ENCODE results near the gene GALNT9.
"Not testable (repeated sequence)": the region's sequence is repeated elsewhere in the genome, so short reads cannot be mapped to it uniquely, and the experiment has no call there.

Gene GALNT9

DNA sequence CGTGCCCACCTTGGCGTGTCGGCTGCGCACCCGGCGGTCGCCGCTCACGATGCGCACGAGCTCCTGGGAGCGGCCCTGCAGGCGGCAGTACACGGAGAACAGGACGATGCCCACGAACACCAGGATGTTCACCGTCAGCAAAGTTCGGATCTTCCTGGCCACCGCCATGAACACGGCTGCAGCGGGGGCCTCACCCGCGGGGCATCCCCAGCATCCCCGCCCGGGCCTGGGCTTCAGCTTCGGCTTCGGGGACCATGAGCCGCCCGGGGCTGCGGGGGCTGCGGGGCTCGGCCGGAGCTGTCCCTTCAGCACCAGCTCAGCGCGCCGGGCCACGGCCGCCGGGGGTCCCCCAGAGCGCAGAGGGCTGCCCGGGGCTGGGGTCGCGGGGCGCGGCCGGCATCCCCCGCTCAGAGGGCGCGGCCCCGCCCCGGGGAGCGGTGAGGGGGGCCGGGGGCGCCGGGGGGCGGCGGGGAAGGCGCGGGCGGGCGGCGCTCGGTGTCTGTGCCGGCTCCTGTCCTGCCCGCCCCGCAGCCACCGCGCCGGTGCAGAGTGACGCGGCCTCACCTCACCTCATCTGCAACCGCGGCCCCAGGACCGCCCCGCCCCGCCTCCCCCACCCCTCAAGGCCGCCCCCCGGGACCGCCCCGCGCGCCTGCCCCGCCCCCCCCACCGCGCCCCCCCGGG lies at the start of gene GALNT9:
Gene GALNT9, minus strand, starts transcription at position 554 of the 684 bp plus-strand sequence. Its CDS starts 386 bp downstream, at position 168.
- DNase-seq (ENCODE audit: low spot score): no peak

DNA sequence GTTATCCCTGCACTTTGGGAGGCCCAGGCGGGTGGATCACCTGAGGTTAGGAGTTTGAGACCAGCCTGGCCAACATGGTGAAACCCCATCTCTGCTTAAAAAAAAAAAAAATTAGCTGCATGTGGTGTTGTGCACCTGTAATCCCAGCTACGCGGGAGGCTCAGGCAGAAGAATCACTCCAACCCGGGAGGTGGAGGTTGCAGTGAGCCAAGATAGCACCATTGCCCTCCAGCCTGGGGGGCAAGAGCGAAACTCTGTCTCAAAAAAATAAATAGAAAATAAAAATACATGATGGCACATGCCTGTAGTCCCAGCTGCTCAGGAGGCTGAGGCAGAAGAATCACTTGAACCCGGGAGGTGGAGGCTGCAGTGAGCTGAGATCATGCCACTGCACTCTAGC lies 49.7 kb upstream of the GALNT9 start:
- not testable (repeated sequence) for DNase-seq (ENCODE audit: low spot score)

DNA sequence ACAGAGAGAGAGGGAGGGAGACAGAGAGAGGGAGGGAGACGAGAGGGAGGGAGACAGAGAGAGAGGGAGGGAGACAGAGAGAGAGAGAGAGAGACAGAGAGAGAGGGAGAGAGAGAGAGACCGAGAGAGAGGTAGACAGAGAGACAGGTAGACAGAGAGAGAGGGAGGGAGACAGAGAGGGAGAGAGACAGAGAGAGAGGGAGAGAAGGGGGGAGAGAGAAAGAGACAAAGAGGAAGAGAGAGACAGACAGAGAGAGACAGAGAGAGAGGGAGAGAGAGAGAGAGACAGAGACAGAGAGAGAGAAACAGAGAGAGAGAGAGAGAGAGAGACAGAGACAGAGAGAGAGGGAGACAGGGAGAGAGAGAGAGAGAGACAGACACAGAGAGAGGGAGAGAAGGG lies 47.8 kb upstream of the GALNT9 start:
- no peak for DNase-seq (ENCODE audit: low spot score)

DNA sequence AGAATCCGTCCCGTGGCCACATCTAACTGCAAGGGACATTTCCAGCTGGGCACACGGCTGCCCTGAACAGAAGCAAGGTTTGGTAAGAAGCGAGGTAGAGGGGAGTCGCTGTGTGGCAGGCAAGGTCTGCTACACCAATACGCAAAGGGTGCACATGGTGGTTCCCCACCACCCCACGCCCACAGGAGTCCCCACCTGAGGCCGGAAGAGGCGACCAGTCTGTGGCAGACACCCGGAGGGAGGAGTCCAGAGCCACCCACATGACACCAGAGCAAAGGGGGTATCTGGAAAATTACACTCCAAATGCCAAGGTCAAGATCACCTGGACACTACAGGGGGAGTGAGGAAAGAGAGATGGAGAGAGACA lies 47.1 kb upstream of the GALNT9 start:
- DNase-seq (ENCODE audit: low spot score): no peak

DNA sequence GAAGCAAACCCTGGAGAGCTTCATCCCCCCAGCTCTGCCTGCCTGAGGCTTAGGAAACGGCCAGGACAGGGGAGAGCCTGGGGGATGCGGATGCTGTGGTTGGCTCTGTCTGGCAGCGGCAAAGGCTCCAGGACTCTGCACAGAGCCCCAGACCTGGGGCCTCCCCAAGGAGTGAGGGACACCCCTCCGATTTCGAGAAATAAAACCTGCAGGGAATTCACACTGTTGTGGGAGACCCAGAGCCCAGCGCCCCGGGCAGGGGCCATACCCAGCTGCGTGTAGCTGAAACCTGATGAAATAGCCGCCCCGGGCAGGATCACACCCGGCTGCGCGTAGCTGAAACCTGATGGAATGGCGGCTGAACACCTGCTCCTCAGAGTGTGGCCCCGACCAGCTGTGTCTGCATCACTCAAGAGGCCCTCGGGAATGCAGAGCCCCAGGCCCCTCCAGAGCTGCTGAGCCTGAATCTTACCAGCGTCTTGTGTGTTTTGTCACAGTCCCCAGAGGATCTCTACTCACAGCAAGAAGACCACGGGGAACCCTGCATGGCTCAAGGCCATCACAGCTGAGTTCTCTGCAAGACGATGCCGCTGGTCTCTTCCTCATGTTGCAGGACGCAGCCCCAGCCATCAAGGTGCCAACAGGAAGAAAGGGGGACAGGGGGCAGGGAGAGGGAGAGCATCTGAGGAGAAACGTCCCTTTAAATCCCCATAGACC lies 46.5 kb upstream of the GALNT9 start:
- DNase-seq (ENCODE audit: low spot score): no peak

DNA sequence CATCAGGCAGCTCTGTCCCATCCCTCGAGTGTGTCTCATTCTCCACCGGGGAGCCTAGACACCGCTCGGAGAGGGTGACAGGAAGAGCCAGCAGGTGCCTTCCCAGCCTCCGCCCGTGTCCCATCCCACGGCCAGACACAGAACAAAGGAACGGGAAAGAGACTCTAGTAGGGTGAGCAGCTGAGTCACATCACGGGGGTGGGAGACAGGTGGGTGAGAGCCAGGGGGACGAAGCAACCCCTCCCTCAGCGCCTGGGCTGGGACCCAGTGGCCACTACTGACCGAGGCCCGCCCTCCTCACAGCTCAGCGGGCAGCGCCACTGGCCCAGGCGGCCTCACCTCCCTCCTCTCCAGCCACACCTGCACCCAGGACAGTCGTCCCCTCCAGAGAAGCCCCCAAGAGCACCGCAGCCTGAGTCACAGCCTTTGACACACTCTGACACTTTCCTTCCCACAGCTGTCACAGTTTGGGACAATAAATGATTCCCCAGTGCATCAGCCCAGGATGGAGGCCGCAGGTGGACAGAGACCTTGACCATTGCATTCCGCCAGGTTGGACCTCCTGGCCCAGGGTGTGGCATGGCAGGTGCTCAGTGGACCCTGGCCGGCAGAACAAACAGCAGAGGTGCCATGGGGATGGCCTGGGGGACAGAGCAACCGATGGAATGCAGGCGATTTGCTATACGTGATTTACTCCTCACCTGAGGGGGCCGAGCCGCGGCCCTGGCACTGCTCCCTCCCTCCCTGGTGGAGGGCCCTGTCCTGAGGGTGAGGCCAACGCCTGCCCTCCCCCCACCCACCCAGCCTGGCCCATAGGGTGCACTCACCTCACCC lies 45.4 kb upstream of the GALNT9 start:
- no peak for DNase-seq (ENCODE audit: low spot score)

DNA sequence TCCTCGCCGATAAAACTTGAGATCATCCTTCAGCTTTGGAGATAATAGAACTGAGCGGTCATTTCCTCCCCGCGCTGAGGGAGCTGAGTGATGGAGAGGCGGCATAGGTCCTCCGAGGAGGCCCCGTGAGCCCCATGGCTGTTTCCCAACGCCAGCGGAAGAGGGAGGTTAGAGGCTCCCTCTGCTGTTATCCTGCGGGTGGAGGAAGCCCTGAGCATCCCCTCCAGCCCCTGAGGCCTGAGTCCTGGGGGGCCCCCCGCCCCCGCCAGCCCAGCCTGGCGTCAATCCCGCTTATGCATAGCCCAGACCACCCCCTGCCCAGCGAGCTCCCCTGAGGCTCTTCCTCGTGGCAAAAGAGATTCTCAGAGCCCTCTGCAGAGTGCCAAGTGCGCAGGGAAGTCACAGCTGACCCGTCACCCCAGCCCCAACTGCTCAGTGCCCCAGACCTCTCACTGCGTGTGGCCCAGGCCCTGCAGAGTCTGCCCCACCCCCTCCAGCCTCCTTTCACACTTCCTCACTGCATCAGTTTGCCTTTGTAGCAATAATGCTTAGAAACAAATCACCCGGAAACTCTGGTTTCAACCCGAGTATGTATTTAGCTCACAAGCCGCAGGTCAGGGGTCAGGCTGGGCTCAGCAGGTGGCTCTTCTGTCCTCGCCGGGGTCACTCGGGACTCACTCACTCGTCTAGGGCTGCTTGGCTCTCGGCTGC lies 44.7 kb upstream of the GALNT9 start:
- no peak for DNase-seq (ENCODE audit: low spot score)

DNA sequence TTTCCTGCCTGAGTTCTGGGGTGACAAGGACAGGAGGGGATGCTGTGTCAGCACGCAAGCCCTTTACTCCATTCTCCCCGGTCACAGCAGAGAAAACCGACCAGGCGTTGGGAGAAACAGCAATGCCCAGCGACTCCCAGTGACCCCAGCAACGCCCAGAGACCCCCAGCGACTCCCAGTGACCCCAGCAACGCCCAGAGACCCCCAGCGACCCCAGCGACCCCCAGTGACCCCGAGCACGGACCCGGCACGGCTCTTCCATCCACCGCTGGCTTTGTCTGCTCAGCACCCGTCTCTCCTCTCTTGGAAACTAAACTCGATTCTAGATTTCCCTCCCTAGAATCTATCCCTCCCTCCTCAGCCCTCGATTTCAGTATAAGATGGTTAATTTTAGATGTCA lies 38.5 kb upstream of the GALNT9 start:
- no peak for DNase-seq (ENCODE audit: low spot score)

DNA sequence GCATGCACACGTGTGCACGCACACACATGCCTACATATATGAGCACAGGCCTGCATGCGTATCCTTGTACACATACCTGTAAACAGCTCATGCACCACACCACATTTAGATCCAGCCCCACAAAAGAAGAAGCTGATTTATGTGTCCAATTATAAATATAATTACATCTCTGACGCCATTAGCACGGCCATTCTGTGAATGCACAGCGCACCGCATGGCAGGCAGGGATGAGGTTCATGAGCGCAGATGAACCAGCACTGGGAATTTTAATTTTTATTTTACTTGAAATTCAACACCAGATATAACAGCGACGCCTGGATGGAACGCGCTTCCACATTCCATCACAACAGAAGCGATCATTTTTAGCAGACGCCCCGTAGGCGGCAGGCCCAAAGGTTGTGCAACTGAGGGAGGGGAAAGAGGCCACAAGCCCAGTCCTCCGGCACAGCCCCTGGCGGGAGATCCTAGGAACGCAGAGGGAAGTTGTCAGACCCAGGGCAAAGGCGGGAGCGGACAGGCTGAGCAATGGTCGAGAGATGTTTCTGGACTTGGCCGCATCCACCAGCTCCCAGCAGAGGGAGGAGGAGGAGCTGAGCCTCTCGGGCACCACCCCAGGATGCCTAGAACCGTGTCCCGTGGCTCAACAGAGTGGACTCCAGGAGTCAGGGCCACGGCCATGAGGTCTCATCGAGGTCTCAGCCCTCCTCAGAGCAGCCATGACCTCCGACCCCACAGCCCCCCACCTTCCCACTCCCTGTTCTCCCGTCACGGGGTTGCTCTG lies 37.9 kb upstream of the GALNT9 start:
- no peak for DNase-seq (ENCODE audit: low spot score)

DNA sequence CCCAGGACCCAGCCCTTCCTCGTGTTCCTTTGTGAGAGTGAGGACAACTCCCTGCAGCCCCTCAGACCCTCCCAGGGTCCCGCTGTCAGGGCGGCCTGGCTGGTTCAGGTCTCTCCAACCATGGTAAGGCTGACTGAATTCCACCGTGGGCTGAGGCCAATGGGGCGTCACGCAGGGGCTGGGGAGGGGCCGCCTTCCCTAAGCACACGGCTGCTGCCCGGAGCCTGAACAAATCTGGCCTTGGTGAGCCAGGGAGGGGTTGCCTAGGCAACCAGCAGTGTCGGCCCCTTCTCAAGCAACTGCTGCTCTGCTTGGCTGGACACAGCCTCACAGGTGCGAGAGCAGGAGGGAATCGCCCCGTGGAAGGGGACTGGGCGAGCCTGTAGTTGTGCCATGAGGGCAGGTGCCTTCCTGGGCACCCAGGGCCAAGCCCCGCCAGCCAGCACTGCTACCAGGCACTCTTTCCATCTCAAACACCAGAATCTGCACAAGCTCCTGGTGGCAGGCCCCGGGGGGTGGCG lies 37.0 kb upstream of the GALNT9 start:
- DNase-seq (ENCODE audit: low spot score): no peak

DNA sequence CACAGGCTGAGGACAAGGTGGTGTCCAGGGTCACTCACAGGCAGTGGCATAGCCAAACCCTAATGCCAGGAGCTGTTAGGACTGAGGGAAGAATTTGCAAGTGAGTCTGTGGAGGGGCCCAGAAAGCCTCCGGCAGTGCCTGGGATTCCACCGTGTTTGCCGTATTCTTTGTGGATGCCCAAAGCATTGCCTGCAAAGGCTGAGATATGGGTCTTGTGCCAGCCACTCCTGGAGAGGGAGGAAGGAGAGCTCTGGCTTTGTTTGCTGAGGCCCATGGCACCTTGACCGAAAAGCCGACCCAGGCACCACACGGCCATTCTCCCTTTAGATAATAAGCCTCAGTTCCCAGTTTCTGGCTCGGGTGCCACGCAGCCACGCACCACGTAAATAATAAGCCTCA lies 35.8 kb upstream of the GALNT9 start:
- no peak for DNase-seq (ENCODE audit: low spot score)

DNA sequence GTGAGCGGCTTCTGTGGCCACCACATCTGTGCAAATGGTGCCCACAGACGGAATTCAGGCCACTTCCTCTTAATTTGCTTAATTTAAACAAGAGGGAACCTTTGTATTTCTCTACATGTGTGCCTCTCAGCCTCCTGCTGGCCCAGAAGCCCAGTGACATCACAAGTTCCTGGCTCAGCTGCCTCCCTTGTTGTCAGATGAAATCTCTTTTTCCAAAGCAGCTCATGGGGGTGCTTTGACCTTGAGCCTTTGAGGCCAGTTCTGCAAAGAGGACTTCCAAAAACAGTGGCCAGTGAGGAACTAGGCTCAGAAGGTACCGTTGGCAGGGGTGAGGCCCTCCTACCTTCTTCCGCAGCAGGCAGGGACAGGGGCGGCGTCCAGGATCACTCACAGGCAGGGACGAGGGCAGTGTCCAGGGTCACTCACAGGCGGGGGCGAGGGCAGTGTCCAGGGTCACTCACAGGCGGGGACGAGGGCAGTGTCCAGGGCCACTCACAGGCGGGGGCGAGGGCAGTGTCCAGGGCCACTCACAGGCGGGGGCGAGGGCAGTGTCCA lies 35.0 kb upstream of the GALNT9 start:
- no peak for DNase-seq (ENCODE audit: low spot score)

DNA sequence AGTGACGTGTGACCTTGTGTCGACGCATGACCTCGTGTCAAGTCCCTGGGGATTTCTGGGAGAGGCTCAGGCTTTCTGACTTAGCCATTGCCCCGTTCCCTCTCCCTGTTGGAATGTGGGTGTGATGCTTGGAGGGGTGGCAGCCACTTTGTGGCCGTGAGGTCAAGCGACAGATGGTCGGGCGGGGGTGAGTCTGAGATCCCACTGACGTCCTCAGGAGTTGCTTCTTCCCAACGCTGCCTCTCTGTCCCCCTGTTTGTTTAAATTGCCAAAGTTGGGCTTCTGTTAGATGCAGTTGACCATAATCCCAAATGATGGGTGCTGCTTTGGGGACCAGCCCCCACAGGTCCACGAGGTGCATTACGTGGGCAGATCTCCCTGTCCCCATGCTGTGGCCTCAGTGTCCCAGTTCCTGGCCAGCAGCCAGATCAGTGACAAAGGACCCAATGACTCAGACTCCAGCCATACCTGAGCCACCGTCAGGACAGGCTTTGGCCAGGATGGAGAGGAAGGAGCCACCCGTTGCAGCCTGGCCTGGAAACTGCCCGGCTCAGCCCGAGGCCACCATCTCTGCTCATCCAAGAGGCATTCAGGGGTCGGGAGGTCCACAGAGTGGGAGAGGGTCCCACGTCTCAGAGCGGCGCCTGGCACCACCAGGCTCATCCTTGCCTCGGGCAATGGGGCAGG lies 34.4 kb upstream of the GALNT9 start:
- no peak for DNase-seq (ENCODE audit: low spot score)

DNA sequence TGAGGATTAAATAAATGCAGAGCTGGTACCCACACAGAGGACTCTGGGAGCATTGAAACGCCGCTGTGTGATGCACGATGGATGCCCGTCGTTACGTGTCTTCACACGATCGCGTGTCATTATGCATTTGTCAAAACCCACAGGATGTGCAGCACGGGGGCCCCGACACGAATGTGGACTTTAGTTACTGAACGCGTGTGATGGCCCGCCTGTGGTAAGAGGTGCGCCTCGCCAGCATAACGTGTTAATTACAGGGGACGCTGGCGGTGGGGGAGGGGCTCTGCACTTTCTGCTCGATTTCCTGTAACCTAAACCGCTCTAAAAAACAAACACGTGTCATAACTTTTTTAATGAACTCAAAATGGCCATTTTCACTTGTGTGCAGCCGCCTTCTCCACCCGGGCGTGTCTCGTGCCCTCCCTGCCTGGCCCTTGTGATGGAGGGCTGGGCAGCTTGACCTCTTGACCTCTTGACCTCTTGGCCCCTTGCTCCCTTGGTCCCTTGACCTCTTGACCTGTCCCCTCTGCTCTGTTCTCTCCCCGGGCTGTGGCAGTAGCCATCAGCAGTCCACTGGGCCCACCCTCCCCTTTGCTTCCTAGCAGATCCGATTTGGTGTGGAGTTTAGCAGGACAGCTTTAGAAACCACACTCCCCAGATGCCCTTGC lies 33.7 kb upstream of the GALNT9 start:
- no peak for DNase-seq (ENCODE audit: low spot score)

DNA sequence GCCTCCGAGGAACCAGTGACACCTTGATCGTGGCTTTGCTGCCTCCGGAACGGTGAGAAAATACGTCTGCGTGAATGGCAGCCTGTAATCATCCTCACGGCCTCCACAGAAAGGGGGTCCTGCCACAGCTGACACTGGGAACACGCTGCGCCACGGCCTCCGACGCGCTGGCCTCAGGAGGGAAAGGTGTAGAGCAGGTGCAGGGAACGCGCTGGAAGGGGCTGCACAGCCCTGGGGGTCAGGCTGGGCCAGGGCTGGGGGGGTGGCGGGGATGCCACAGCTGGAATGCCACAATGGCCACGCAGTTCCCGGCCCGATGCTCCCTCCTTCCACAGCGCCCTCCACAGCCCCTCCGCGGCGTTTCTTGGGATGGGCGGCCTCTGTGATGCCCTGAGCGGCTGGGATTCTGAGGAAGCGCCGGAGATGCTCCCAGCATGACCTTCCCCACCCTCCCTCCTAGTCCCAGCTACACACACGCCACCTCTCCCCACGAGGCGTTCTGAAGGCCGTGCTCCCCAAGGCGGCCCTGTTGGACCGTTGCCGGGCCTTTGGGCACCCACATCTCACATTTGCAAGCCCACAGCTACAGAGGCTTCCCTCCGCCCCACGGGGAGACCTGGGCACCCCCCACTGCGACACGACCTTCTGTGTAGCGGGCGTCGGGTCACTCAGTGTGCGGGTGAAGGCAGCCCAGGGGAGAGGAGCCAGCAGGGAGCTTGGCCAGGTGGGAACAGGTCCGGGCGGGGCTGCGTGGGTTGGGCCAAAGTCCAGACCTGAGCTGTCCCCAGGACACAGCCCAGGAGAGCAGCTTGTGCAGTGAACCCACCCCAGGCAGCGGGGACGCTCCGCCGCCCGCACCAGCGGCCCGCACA lies 31.8 kb upstream of the GALNT9 start:
- DNase-seq (ENCODE audit: low spot score): no peak

DNA sequence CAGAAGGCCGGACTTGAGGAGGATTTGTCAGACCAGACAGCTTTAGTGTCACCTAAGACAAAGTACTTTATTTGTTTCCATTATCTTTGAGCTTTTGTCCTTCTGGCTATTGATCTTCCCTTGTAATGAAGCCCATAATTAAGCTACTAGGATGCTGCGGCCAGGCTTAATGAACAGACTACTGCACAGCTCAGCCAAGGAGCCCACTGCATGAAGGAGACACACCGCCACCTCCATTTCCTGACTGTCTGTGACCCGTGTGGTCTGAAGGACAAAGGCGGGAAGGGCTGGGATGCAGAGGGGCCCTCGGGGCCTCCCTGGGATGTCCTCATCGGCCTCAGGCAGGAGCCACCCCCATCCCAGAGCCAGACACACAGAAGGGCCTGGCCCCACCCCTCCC lies 31.0 kb upstream of the GALNT9 start:
- no peak for DNase-seq (ENCODE audit: low spot score)

DNA sequence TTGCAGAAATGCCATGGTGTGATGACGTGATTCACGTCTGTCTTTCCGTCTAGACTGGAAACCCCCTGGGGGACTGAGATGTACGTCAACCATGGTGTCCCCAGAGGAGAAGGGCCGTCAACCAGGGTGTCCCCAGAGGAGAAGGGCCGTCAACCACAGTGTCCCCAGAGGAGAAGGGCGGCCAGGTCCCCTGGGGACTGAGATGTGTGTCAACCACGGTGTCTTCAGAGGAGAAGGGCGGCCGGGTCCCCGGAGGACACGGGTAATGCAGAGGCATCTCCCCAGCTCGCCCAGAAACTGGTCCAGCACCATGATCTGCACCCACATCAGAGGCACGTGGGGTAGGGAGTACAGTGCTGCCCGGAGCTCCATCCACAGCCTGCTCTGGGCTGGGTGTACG lies 30.6 kb upstream of the GALNT9 start:
- DNase-seq (ENCODE audit: low spot score): no peak

DNA sequence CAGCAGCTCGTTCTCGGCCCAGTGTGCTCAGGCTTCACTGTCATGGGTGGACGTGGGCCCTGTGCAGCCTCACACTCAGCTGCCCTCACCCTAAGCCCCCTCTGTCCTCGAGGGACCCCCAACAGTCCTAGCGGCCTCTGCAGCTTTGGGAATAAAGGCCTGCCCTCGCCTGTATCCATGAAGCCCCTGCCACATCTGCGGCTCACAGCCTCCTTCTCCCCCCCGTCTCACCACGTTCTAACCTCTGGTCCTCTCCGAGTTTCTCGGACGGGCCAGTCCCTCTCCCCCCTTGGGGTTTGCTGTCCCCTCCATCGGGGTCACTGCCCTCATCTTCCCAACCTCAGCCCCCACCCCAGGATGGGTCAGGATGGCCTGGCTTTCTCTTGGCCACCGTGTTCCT lies 30.2 kb upstream of the GALNT9 start:
- DNase-seq (ENCODE audit: low spot score): no peak

All from activated CD4-positive, alpha-beta T cell treated with anti-CD3 and anti-CD28 coated beads, Interleukin-2, Interleukin-4, amounts not matched to agents 100 ng/mL and 50 ng/mL, durations not matched to agents 16 hours and 8 hours (primary cell).